Neural crest cell (in vitro differentiated cells): ENCODE data around the gene BPIFB6. TPM values are rescaled to one million over a fixed set of nuclear protein-coding genes. Genes with fewer than 3 reads are reported as not detected.

Experiments
- DNase-seq: peaks from one replicate; pipeline ENCODE4 v3.0.0; 2021; ENCODE audit warnings: low read depth, mixed read lengths, low spot score
- H3K27ac Mint-ChIP-seq: one replicate; pipeline ENCODE4 v1.8.0; 2021; ENCODE audit warnings: mild to moderate bottlenecking, mixed read lengths; ENCODE audit not compliant: unreplicated experiment
- H3K27me3 Mint-ChIP-seq: 2 replicates; pipeline ENCODE4 v1.8.0; 2021; ENCODE audit warnings: low read depth, mild to moderate bottlenecking, mixed read lengths
- H3K36me3 Mint-ChIP-seq: 2 replicates; pipeline ENCODE4 v1.8.0; 2021; ENCODE audit warnings: low read depth, mild to moderate bottlenecking, mixed read lengths
- H3K4me1 Mint-ChIP-seq: 2 replicates; pipeline ENCODE4 v1.8.0; 2021; ENCODE audit warnings: mixed read lengths
- H3K4me3 Mint-ChIP-seq: one replicate; pipeline ENCODE4 v1.8.0; 2021; ENCODE audit warnings: mild to moderate bottlenecking, mixed read lengths
- H3K9me3 Mint-ChIP-seq: 2 replicates; pipeline ENCODE4 v1.8.0; 2021; ENCODE audit warnings: mixed read lengths
- CTCF ChIP-seq: fragments of 200-600 bp; sonication (generic); conservative IDR thresholded peaks from 2 replicates; pipeline ENCODE4 v1.5.0; 2021; ENCODE audit warnings: antibody characterized with exemption, mild to moderate bottlenecking
- total RNA-seq: library from RNA; stranded (reverse); gene quantifications from 2 replicates; pipeline ENCODE4 v1.2.1, GENCODE V29; 2021

Gene BPIFB6
- total RNA-seq, 1 donor from 2014 or later = not detected

DNA sequence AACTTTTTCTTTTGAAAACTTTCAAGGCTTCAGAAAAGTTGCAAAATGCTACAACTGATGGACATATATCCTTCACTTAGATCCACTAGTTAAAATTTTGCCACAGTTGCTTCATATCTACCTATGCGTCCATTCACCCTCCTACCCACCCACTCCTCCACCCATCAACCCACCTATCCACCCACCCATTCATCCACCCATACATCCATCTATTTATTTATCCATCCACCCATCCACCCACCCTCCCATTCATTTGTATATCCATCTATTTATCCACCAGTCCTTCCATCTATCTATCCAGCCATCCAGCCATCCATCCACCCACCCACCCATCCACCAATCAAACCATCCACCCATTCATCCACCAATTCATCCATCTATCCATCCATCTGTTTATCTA, 61.6 kb downstream of the BPIFB6 start:
- H3K36me3 Mint-ChIP-seq = no peaks in the 10 kb centered on the region

GRCh38 chr20:33093582-33093981, 62.1 kb downstream of the BPIFB6 start:
- Mint-ChIP-seq H3K27me3 (peaks cover 10% of the 10 kb centered on the region), H3K27ac (no peak overlapping the region), H3K9me3 (no peaks in the 10 kb centered on the region), H3K4me1 (no peaks in the 10 kb centered on the region), H3K4me3 (no peak overlapping the region), H3K36me3 (no peaks in the 10 kb centered on the region)
- TF ChIP-seq CTCF = no peak
- no peak for DNase-seq

More for the DNA sequence above, 61.6 kb downstream of the BPIFB6 start:
- Mint-ChIP-seq H3K9me3 (no peaks in the 10 kb centered on the region), H3K4me3 (no peak overlapping the region), H3K27ac (no peak overlapping the region), H3K27me3 (peaks cover 10% of the 10 kb centered on the region), H3K4me1 (no peaks in the 10 kb centered on the region)
- no peak for TF ChIP-seq CTCF
- DNase-seq = no peak

Other genes with a start within 250 kb of the BPIFB6 start
- gene MAPRE1, start 211.7 kb upstream of the BPIFB6 start, total RNA-seq = 291 and 304 TPM in 2 replicates
- gene EFCAB8, start 172.7 kb upstream of the BPIFB6 start, total RNA-seq = 0.26 TPM in 1 of 2 replicates, not detected in the other
- gene SUN5, start 27.2 kb upstream of the BPIFB6 start, total RNA-seq = not detected in 2 replicates
- gene BPIFB2, start 23.9 kb upstream of the BPIFB6 start, total RNA-seq = not detected in 2 replicates
- gene BPIFB3, start 22.3 kb downstream of the BPIFB6 start, total RNA-seq = not detected in 2 replicates
- not detected in 2 replicates for gene BPIFB4, start 48.0 kb downstream of the BPIFB6 start, total RNA-seq
- not detected in 2 replicates for gene BPIFA2, start 136.5 kb downstream of the BPIFB6 start, total RNA-seq
- not detected in 2 replicates for gene BPIFA3, start 185.7 kb downstream of the BPIFB6 start, total RNA-seq
- gene BPIFA1, start 204.3 kb downstream of the BPIFB6 start, total RNA-seq = not detected in 2 replicates